Measurements from ENCODE around the gene RFC4.
A peak's percentile ranks its signal among the peaks of the same experiment; 100 is the strongest.

Gene RFC4

GRCh38 chr3:186787642-186788481 lies 18.4 kb downstream of the RFC4 start:
- no peak for DNase-seq

GRCh38 chr3:186786922-186787321 lies 19.4 kb downstream of the RFC4 start:
- no peak for DNase-seq

GRCh38 chr3:186785495-186786018 lies 20.7 kb downstream of the RFC4 start:
- DNase-seq = no peak

- DNase-seq = no peak
Measured at GRCh38 chr3:186784820-186785494, 21.3 kb downstream of the RFC4 start.

- peak in 55 of 56 donors; percentile 5 to 87 (median 68) for DNase-seq
Measured at GRCh38 chr3:186783731-186784515, 22.4 kb downstream of the RFC4 start.

GRCh38 chr3:186783058-186783730 lies 23.1 kb downstream of the RFC4 start, which contains the start of gene EIF4A2:
EIF4A2 (plus strand) TSS chr3:186783577; CDS start chr3:186783611, 34 bp downstream.
- DNase-seq = peak; percentile 38 to 93 (median 82)

GRCh38 chr3:186782542-186783057 lies 23.7 kb downstream of the RFC4 start:
- peak in 1 of 56 donors; percentile 66 for DNase-seq

GRCh38 chr3:186779204-186779603 lies 27.1 kb downstream of the RFC4 start:
- no peak for DNase-seq

- DNase-seq = no peak
Measured at GRCh38 chr3:186775999-186776398, 30.3 kb downstream of the RFC4 start.

- peak in 49 of 56 donors; percentile 4 to 67 (median 34) for DNase-seq
Measured at GRCh38 chr3:186772701-186773417, 33.4 kb downstream of the RFC4 start.

- peak in 2 of 56 donors; percentile 9 to 26 for DNase-seq
Measured at GRCh38 chr3:186772281-186772694, 34.0 kb downstream of the RFC4 start.

GRCh38 chr3:186760897-186761447 lies 45.3 kb downstream of the RFC4 start:
- no peak for DNase-seq

GRCh38 chr3:186760141-186760833 lies 46.0 kb downstream of the RFC4 start:
- DNase-seq = no peak

GRCh38 chr3:186759231-186759930 lies 46.9 kb downstream of the RFC4 start:
- no peak for DNase-seq

- no peak for DNase-seq
Measured at GRCh38 chr3:186757686-186758220, 48.5 kb downstream of the RFC4 start.

- no peak for DNase-seq
Measured at GRCh38 chr3:186757214-186757613, 49.1 kb downstream of the RFC4 start.

GRCh38 chr3:186754871-186755270 lies 51.4 kb downstream of the RFC4 start:
- DNase-seq = no peak

GRCh38 chr3:186754006-186754405 lies 52.3 kb downstream of the RFC4 start:
- no peak for DNase-seq

All from amygdala (tissue), 56 donors.